Body of pancreas (tissue), 4 donors: ENCODE results near the gene UCKL1. TPM values are rescaled to one million over a fixed set of nuclear protein-coding genes. Genes with fewer than 3 reads are reported as not detected.
A peak's percentile ranks its signal among the peaks of the same experiment; 100 is the strongest.

Experiments
- ATAC-seq: fragments of 150-250 bp; one replicate; pipeline ENCODE4 v1.9.1; 2016
- DNase-seq, 4 donors: peaks; one replicate each; pipeline ENCODE4 v3.0.0-alpha.2; 2019
- H3K27ac ChIP-seq, 4 donors: fragments of 200-600 bp; sonication (generic); 1 replicate in 3 of 4; 2 replicates in 1 of 4; pipeline versions ENCODE4 v1.5.1 to v1.6.1; 2016 to 2019; ENCODE audit warnings: mild to moderate bottlenecking in 1 of 4, mixed read lengths in 1 of 4, moderate library complexity in 1 of 4
- H3K27me3 ChIP-seq, 2 donors: fragments of 200-600 bp; sonication (generic); one replicate each; pipeline ENCODE4 v1.6.0; 2016; ENCODE audit warnings: mild to moderate bottlenecking in 1 of 2
- H3K36me3 ChIP-seq, 2 donors: fragments of 200-600 bp; sonication (generic); replicated peaks in 1 of 2; 2 replicates each; pipeline ENCODE4 v1.5.1; 2016; ENCODE audit warnings: low read depth in 2 of 2; ENCODE audit not compliant: insufficient read depth in 1 of 2
- H3K4me1 ChIP-seq: fragments of 200-600 bp; sonication (generic); one replicate; pipeline ENCODE4 v1.6.0; 2016
- H3K4me3 ChIP-seq, 2 donors: fragments of 200-600 bp; sonication (generic); 1 replicate in 1 of 2; 2 replicates in 1 of 2; pipeline ENCODE4 v1.5.1; 2016 to 2019
- H3K9me3 ChIP-seq, 3 donors: fragments of 200-600 bp; sonication (generic); 1 replicate in 2 of 3; 2 replicates in 1 of 3; pipeline ENCODE4 v1.5.1; 2016
- CTCF ChIP-seq, 7 experiments: fragments of 450-650 bp in 4 of 7; fragments of 200-600 bp in 3 of 7; sonication (generic) in 3 of 7; IDR thresholded peaks; one replicate each; pipeline ENCODE4 v1.5.1; 2016 to 2019; ENCODE audit warnings: antibody characterized with exemption in 7 of 7
- POLR2A ChIP-seq, 3 donors: fragments of 450-650 bp; IDR thresholded peaks; one replicate each; pipeline ENCODE4 v1.6.1; 2016; ENCODE audit warnings: antibody characterized with exemption in 3 of 3, mild to moderate bottlenecking in 2 of 3
- WGBS, 2 donors: methylation state at CpG; one replicate each; pipeline ENCODE4 v1.1.5; 2017; 5-methylcytosine and 5-hydroxymethylcytosine counted together
- intact Hi-C: fragments of 100-400 bp; cut with DNase I; formaldehyde crosslinking; loops from one replicate; pipeline ENCODE4 v1.15.1; 2023
- total RNA-seq, 2 donors: library from RNA; depleted of rRNA; stranded (reverse); fragments of >200 nt; gene quantifications; one replicate each; pipeline ENCODE4 v1.1.0, GENCODE V29; 2016

UCKL1 gene
- total RNA-seq: 10 to 100 TPM; 21.0 to 26.0 TPM

GRCh38 chr20:63955827-63956663 is at the start of gene UCKL1:
UCKL1 (minus strand) TSS chr20:63956416; CDS start chr20:63956372, 44 bp downstream.
- intact Hi-C loops: no loop called here
- TF ChIP-seq POLR2A (IDR thresholded peaks at IDR 0.05) (peak; percentile 63 to 81 (median 78)), CTCF (IDR thresholded peaks at IDR 0.05) (no peak)
- 0% methylated on average over 105 of the region's 105 CpGs; no CpG with 5 or more reads in 1 of the 2 donors for WGBS, 2 donors
- Histone ChIP-seq H3K4me3 (peak within 1 kb of the TSS; percentile 88 to 95), H3K27me3 (no peaks in the 10 kb centered on the region), H3K4me1 (peaks cover 57% of the 10 kb centered on the region), H3K27ac (peak within 1 kb of the TSS; percentile 22 to 92 (median 87)), H3K36me3 (peaks cover 0 to 3% of the 10 kb centered on the region in 2 donors), H3K9me3 (no peaks in the 10 kb centered on the region)
- DNase-seq: peak; percentile 94 to 96 (median 96)
- peak; percentile 88 for ATAC-seq

GRCh38 chr20:64005394-64005793 is 49.2 kb upstream of the UCKL1 start:
- H3K27ac ChIP-seq: no peak overlapping the region
- H3K36me3 ChIP-seq: peaks cover 11 to 18% of the 10 kb centered on the region in 2 donors
- H3K4me3 ChIP-seq: no peak overlapping the region
- no peaks in the 10 kb centered on the region for H3K9me3 ChIP-seq
- WGBS, 2 donors: 75 to 76% methylated on average over 6 of the region's 6 CpGs
- DNase-seq (no peak), ATAC-seq (no peak)
- no peaks in the 10 kb centered on the region for H3K27me3 ChIP-seq
- H3K4me1 ChIP-seq: no peaks in the 10 kb centered on the region
- TF ChIP-seq POLR2A (IDR thresholded peaks at IDR 0.05) (no peak), CTCF (IDR thresholded peaks at IDR 0.05) (no peak)
- intact Hi-C loops: no loop called here

GRCh38 chr20:64003960-64004725 is 47.9 kb upstream of the UCKL1 start:
- no peaks in the 10 kb centered on the region for H3K9me3 ChIP-seq
- WGBS, 2 donors: 80 to 85% methylated on average over 5 to 7 of the region's 7 CpGs
- no peak for ATAC-seq
- H3K4me3 ChIP-seq: no peak overlapping the region
- no peak for DNase-seq
- H3K4me1 ChIP-seq: no peaks in the 10 kb centered on the region
- H3K27ac ChIP-seq: no peak overlapping the region
- intact Hi-C loops: no loop called here
- TF ChIP-seq CTCF (IDR thresholded peaks at IDR 0.05): no peak
- TF ChIP-seq POLR2A (IDR thresholded peaks at IDR 0.05): no peak
- peaks cover 6 to 20% of the 10 kb centered on the region in 2 donors for H3K36me3 ChIP-seq
- H3K27me3 ChIP-seq: no peaks in the 10 kb centered on the region

- Histone ChIP-seq H3K27me3 (no peaks in the 10 kb centered on the region), H3K36me3 (peaks cover 6 to 26% of the 10 kb centered on the region in 2 donors), H3K4me1 (no peaks in the 10 kb centered on the region), H3K27ac (no peak overlapping the region), H3K4me3 (no peak overlapping the region), H3K9me3 (no peaks in the 10 kb centered on the region)
- TF ChIP-seq CTCF (IDR thresholded peaks at IDR 0.05): no peak
- TF ChIP-seq POLR2A (IDR thresholded peaks at IDR 0.05): no peak
- 48 to 58% methylated on average over 11 of the region's 11 CpGs for WGBS, 2 donors
- DNase-seq (peak in 2 of 4 donors; percentile 23 to 46), ATAC-seq (peak; percentile 9)
- intact Hi-C loops: no loop called here
These were observed 45.4 kb upstream of the UCKL1 start for GRCh38 chr20:64001607-64002011.
